H9 (cell line): Measurements from ENCODE around the gene STMN1. TPM values are rescaled to one million over a fixed set of nuclear protein-coding genes. Genes with fewer than 3 reads are reported as not detected.

ENCODE experiments used
- DNase-seq: peaks from one replicate; pipeline ENCODE4 v3.0.0-alpha.2; 2017
- H2AFZ ChIP-seq: one replicate; pipeline ENCODE4 v1.6.1; 2013; ENCODE audit warnings: mild to moderate bottlenecking, low read length, control low read depth, moderate library complexity
- H2AK5ac ChIP-seq: 2 replicates; pipeline ENCODE4 v1.6.1; 2013; ENCODE audit warnings: low read length, control low read depth, mixed read lengths; ENCODE audit not compliant: insufficient read length
- H2BK120ac ChIP-seq: one replicate; pipeline ENCODE4 v1.6.1; 2013; ENCODE audit warnings: low read depth, mild to moderate bottlenecking, low read length, control low read depth, inconsistent platforms; ENCODE audit not compliant: poor library complexity, severe bottlenecking
- H2BK12ac ChIP-seq: 2 replicates; pipeline ENCODE4 v1.6.1; 2013; ENCODE audit warnings: low read length, control low read depth, mixed read lengths, low read depth; ENCODE audit not compliant: insufficient read length
- H2BK15ac ChIP-seq: 2 replicates; pipeline ENCODE4 v1.6.1; 2013; ENCODE audit warnings: low read depth, low read length, control low read depth
- H2BK20ac ChIP-seq: one replicate; pipeline ENCODE4 v1.6.1; 2013; ENCODE audit warnings: low read depth, mild to moderate bottlenecking, low read length, control low read depth, inconsistent platforms; ENCODE audit not compliant: poor library complexity, severe bottlenecking
- H2BK5ac ChIP-seq: 2 replicates; pipeline ENCODE4 v1.6.1; 2013; ENCODE audit warnings: low read length, control low read depth, mixed read lengths; ENCODE audit not compliant: insufficient read length
- H3K14ac ChIP-seq: 2 replicates; pipeline ENCODE4 v1.6.1; 2013; ENCODE audit warnings: low read length, control low read depth; ENCODE audit not compliant: insufficient read depth
- H3K18ac ChIP-seq: 2 replicates; pipeline ENCODE4 v1.6.1; 2013; ENCODE audit warnings: low read depth, mild to moderate bottlenecking, mixed read lengths, low read length, control low read depth; ENCODE audit not compliant: insufficient read length
- H3K23ac ChIP-seq: 2 replicates; pipeline ENCODE4 v1.6.1; 2013; ENCODE audit warnings: low read length, control low read depth, mixed read lengths, low read depth; ENCODE audit not compliant: insufficient read length
- H3K23me2 ChIP-seq: 2 replicates; pipeline ENCODE4 v1.6.1; 2013; ENCODE audit warnings: low read depth, mild to moderate bottlenecking, mixed read lengths, low read length, control low read depth; ENCODE audit not compliant: insufficient read length, poor library complexity, severe bottlenecking
- H3K27ac ChIP-seq: 2 replicates; pipeline ENCODE4 v1.5.1; 2013; ENCODE audit warnings: low read length, control low read depth, mixed read lengths, low read depth; ENCODE audit not compliant: insufficient read length
- H3K27me3 ChIP-seq: 2 replicates; pipeline ENCODE4 v1.6.1; 2013; ENCODE audit warnings: low read length, control low read depth, inconsistent platforms; ENCODE audit not compliant: insufficient read depth
- H3K4ac ChIP-seq: 2 replicates; pipeline ENCODE4 v1.6.1; 2013; ENCODE audit warnings: low read depth, mild to moderate bottlenecking, control low read depth, inconsistent platforms, low read length, moderate library complexity
- H3K4me1 ChIP-seq: 2 replicates; pipeline ENCODE4 v1.6.1; 2013; ENCODE audit warnings: low read length, control low read depth, inconsistent platforms; ENCODE audit not compliant: insufficient read depth
- H3K4me2 ChIP-seq: 2 replicates; pipeline ENCODE4 v1.6.1; 2013; ENCODE audit warnings: low read length, control low read depth, mixed read lengths; ENCODE audit not compliant: insufficient read length, insufficient read depth
- H3K56ac ChIP-seq: 2 replicates; pipeline ENCODE4 v1.6.1; 2013; ENCODE audit warnings: low read depth, mild to moderate bottlenecking, mixed read lengths, low read length, control low read depth; ENCODE audit not compliant: insufficient read length
- H3K79me1 ChIP-seq: 2 replicates; pipeline ENCODE4 v1.6.1; 2013; ENCODE audit warnings: low read depth, mild to moderate bottlenecking, moderate library complexity, low read length, control low read depth, inconsistent platforms; ENCODE audit not compliant: insufficient read depth, poor library complexity, severe bottlenecking
- H3K79me2 ChIP-seq: 2 replicates; pipeline ENCODE4 v1.6.1; 2013; ENCODE audit warnings: low read length, control low read depth, inconsistent platforms; ENCODE audit not compliant: insufficient read depth
- H3K9ac ChIP-seq: 2 replicates; pipeline ENCODE4 v1.6.1; 2013; ENCODE audit warnings: low read length, control low read depth, mixed read lengths; ENCODE audit not compliant: insufficient read length; ENCODE audit errors: extremely low read depth
- H3K9me3 ChIP-seq: one replicate; pipeline ENCODE4 v1.6.1; 2013; ENCODE audit warnings: low read depth, low read length, inconsistent platforms; ENCODE audit not compliant: control insufficient read depth
- H3T11ph ChIP-seq: one replicate; pipeline ENCODE4 v1.6.1; 2013; ENCODE audit warnings: mild to moderate bottlenecking, low read length, control low read depth, inconsistent platforms
- H4K20me1 ChIP-seq: one replicate; pipeline ENCODE4 v1.6.1; 2013; ENCODE audit not compliant: control insufficient read depth, insufficient read length, insufficient read depth
- H4K5ac ChIP-seq: 2 replicates; pipeline ENCODE4 v1.6.1; 2013; ENCODE audit warnings: low read depth, mild to moderate bottlenecking, mixed read lengths, low read length, control low read depth; ENCODE audit not compliant: insufficient read length
- H4K8ac ChIP-seq: replicated peaks from 2 replicates; pipeline ENCODE4 v1.6.1; 2013; ENCODE audit warnings: low read length, control low read depth, mixed read lengths, low read depth; ENCODE audit not compliant: insufficient read length
- H4K91ac ChIP-seq: 2 replicates; pipeline ENCODE4 v1.6.1; 2013; ENCODE audit warnings: low read depth, mild to moderate bottlenecking, moderate library complexity, mixed read lengths, low read length, control low read depth; ENCODE audit not compliant: insufficient read length
- H3K27ac Mint-ChIP-seq, 3 experiments: 2 replicates in 2 of 3; 3 replicates in 1 of 3; pipeline ENCODE4 v1.8.0; 2020 to 2021; ENCODE audit warnings: mixed read lengths in 3 of 3, mild to moderate bottlenecking in 1 of 3, moderate library complexity in 1 of 3
- H3K27me3 Mint-ChIP-seq: 2 replicates; pipeline ENCODE4 v1.8.0; 2021; ENCODE audit warnings: low read depth, mild to moderate bottlenecking, moderate library complexity, mixed read lengths
- H3K36me3 Mint-ChIP-seq, 3 experiments: 2 replicates in 2 of 3; 3 replicates in 1 of 3; pipeline ENCODE4 v1.8.0; 2020 to 2021; ENCODE audit warnings: low read depth in 3 of 3, mixed read lengths in 3 of 3; ENCODE audit not compliant: insufficient read depth in 1 of 3
- H3K4me1 Mint-ChIP-seq, 2 experiments: 2 replicates each; pipeline ENCODE4 v1.8.0; 2020; ENCODE audit warnings: mixed read lengths in 2 of 2
- H3K4me3 Mint-ChIP-seq, 2 experiments: 2 replicates in 1 of 2; 3 replicates in 1 of 2; pipeline ENCODE4 v1.8.0; 2020 to 2021; ENCODE audit warnings: mild to moderate bottlenecking in 2 of 2, mixed read lengths in 2 of 2, moderate library complexity in 1 of 2
- H3K9me3 Mint-ChIP-seq, 2 experiments: 2 replicates in 1 of 2; 3 replicates in 1 of 2; pipeline ENCODE4 v1.8.0; 2020; ENCODE audit warnings: mild to moderate bottlenecking in 2 of 2, mixed read lengths in 2 of 2, moderate library complexity in 1 of 2
- WGBS: extraction: QIAGEN DNeasy Blood & Tissue Kit; methylation state at CpG from one replicate; pipeline ENCODE4 v1.1.7; 2013; ENCODE audit warnings: missing lambda C conversion rate, low lambda C conversion rate, mixed read lengths; ENCODE audit not compliant: insufficient read length; ENCODE audit errors: extremely low coverage; 5-methylcytosine and 5-hydroxymethylcytosine counted together
- total RNA-seq: library from RNA; stranded (reverse); gene quantifications from 2 replicates; pipeline ENCODE4 v1.2.1, GENCODE V29; 2021
- TF ChIP-seq, protein P1 (sequence below): fragments of 200-600 bp; sonication (generic); conservative IDR thresholded peaks from 3 replicates; pipeline ENCODE4 v1.8.0; 2021; ENCODE audit warnings: antibody characterized with exemption, mild to moderate bottlenecking

Gene STMN1
- total RNA-seq, 1 experiment from 2014 or later, result 500 TPM

DNA sequence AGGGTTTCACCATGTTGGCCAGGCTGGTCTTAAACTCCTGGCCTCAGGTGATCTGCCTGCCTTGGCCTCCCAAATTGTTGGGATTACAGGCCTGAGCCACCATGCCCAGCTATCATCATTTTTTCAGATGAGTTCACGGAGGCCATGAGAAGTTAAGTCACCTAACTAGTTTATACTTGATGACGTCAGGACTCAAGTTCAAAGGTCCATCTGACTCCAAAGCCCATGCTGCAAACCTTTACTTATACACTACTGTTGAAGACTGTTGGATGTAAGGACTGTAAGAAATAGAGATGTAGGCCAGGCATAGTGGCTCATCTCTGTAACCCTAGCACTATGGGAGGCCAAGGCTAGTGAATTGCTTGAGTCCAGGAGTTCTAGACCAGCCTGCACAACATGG is 40.8 kb upstream of the STMN1 start:
- H3K4me1 Mint-ChIP-seq, result peaks cover 3 to 5% of the 10 kb centered on the region in 2 experiments; a peak in 1 of 4 replicates
- Histone ChIP-seq H2BK5ac (no peak overlapping the region), H3K9ac (no peak overlapping the region), H2BK120ac (no peak overlapping the region), H4K8ac (no peak overlapping the region), H3K4me1 (no peaks in the 10 kb centered on the region), H2BK20ac (no peak overlapping the region), H4K20me1 (no peaks in the 10 kb centered on the region), H3K27me3 (no peaks in the 10 kb centered on the region), H3K4ac (no peak overlapping the region), H3K79me2 (no peaks in the 10 kb centered on the region), H3K23ac (no peak overlapping the region), H3K14ac (no peak overlapping the region), H3K27ac (no peak overlapping the region), H3K18ac (no peak overlapping the region), H2BK15ac (no peak overlapping the region), H4K5ac (no peak overlapping the region), H2BK12ac (no peak overlapping the region), H3K23me2 (no peaks in the 10 kb centered on the region), H2AFZ (no peak overlapping the region), H2AK5ac (no peak overlapping the region), H3K56ac (no peak overlapping the region), H3K9me3 (no peaks in the 10 kb centered on the region), H3K79me1 (no peaks in the 10 kb centered on the region), H3T11ph (no peak overlapping the region), H4K91ac (no peak overlapping the region), H3K4me2 (no peak overlapping the region)
- no peak overlapping the region for H3K27ac Mint-ChIP-seq
- TF ChIP-seq, protein P1, sequence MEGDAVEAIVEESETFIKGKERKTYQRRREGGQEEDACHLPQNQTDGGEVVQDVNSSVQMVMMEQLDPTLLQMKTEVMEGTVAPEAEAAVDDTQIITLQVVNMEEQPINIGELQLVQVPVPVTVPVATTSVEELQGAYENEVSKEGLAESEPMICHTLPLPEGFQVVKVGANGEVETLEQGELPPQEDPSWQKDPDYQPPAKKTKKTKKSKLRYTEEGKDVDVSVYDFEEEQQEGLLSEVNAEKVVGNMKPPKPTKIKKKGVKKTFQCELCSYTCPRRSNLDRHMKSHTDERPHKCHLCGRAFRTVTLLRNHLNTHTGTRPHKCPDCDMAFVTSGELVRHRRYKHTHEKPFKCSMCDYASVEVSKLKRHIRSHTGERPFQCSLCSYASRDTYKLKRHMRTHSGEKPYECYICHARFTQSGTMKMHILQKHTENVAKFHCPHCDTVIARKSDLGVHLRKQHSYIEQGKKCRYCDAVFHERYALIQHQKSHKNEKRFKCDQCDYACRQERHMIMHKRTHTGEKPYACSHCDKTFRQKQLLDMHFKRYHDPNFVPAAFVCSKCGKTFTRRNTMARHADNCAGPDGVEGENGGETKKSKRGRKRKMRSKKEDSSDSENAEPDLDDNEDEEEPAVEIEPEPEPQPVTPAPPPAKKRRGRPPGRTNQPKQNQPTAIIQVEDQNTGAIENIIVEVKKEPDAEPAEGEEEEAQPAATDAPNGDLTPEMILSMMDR, result no peak
- H3K4me3 Mint-ChIP-seq, result no peak overlapping the region
- peaks cover 25% of the 10 kb centered on the region for H3K27me3 Mint-ChIP-seq
- H3K9me3 Mint-ChIP-seq, result peaks cover 4 to 13% of the 10 kb centered on the region in 2 experiments
- H3K36me3 Mint-ChIP-seq, result peaks cover 0 to 2% (median 1%) of the 10 kb centered on the region in 3 experiments; a peak in 2 of 7 replicates
- no peak for DNase-seq
- WGBS, result no CpG with 5 or more reads among the region's 2 CpGs
